Vagina (tissue), 2 donors: ENCODE measurements around the gene MTA3.

Experiments
- CTCF ChIP-seq, 3 experiments: fragments of 450-650 bp in 2 of 3; fragments of 200-600 bp in 1 of 3; sonication (generic) in 1 of 3; IDR thresholded peaks; one replicate each; pipeline ENCODE4 v1.5.1; 2017 to 2019; ENCODE audit warnings: antibody characterized with exemption in 3 of 3, mild to moderate bottlenecking in 2 of 3, moderate library complexity in 2 of 3
- POLR2A ChIP-seq, 2 donors: fragments of 450-650 bp; IDR thresholded peaks; one replicate each; pipeline ENCODE4 v1.6.1; 2017; ENCODE audit warnings: antibody characterized with exemption in 2 of 2, mild to moderate bottlenecking in 2 of 2, moderate library complexity in 2 of 2
- POLR2AphosphoS5 ChIP-seq, 2 donors: sonication (generic); formaldehyde crosslinking; IDR thresholded peaks; one replicate each; pipeline ENCODE4 v1.9.0; 2017; ENCODE audit warnings: antibody characterized with exemption in 2 of 2, mild to moderate bottlenecking in 2 of 2, low read depth in 1 of 2; ENCODE audit not compliant: insufficient read depth in 1 of 2

GRCh38 chr2:42602876-42603219 lies 34.4 kb downstream of the MTA3 start:
- TF ChIP-seq POLR2A (IDR thresholded peaks at IDR 0.05) (no peak), CTCF (IDR thresholded peaks at IDR 0.05) (no peak), POLR2AphosphoS5 (IDR thresholded peaks at IDR 0.05; ENCODE audit: insufficient read depth in 1 of 2, low read depth in 1 of 2) (no peak)
